CD4-positive, alpha-beta T cell treated with Interleukin-6 at 100 ng/mL for 8 hours (primary cell): ENCODE results near the gene FOXE1.

ENCODE experiments used
- DNase-seq: peaks from one replicate; pipeline ENCODE4 v3.0.0-alpha.2; 2020; ENCODE audit warnings: mixed read lengths, low spot score

The FOXE1 gene

GRCh38 chr9:97853056-97853843 lies at the start of gene FOXE1:
Gene FOXE1, plus strand, starts transcription at chr9:97853226. Its CDS starts 689 bp downstream, at chr9:97853915.
- no peak for DNase-seq

GRCh38 chr9:97804059-97804365 lies 49.0 kb upstream of the FOXE1 start:
- DNase-seq = no peak

DNA sequence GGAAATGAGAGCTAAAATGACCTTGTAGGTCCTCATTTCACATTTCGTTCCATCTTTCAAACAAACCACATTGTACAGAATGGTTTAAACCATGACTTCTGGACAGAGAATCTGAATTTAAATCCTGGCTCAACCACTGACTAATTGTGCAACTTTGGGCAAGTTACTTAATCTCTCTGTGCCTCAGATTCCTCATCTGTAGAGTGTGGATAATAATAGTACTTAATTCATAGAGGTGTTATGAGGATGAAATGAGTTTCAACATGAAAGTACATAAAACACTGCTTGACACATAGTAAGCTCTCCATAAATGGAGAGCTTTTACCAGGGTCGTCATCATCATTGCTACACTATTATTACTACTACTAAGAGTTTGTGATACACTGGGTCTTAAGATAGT lies 46.3 kb upstream of the FOXE1 start:
- no peak for DNase-seq

GRCh38 chr9:97807681-97808080 lies 45.3 kb upstream of the FOXE1 start:
- DNase-seq = no peak

DNA sequence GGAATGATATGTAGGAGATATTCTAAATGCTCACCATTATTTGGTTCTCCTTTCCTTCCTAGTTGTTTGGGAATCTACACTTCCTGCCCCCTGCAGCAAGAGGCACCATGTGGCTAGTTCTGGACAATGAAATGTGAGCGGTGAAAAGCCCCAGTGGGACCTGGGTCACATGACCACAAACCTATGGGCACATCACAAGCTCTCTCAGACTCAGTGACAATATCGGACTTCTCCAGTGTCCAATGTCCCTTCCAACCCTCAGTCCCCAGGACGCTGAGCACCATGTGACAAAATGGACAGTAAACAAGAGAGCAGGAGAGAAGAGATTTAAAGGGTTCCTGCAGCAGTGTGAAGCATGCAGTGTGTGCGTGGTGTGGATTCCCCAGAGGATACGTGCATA lies 44.6 kb upstream of the FOXE1 start:
- no peak for DNase-seq

- no peak for DNase-seq
Measured at GRCh38 chr9:97808972-97809371, 44.1 kb upstream of the FOXE1 start.

GRCh38 chr9:97809666-97810344 lies 43.2 kb upstream of the FOXE1 start:
- no peak for DNase-seq

GRCh38 chr9:97811533-97812246 lies 41.3 kb upstream of the FOXE1 start:
- DNase-seq = no peak

DNA sequence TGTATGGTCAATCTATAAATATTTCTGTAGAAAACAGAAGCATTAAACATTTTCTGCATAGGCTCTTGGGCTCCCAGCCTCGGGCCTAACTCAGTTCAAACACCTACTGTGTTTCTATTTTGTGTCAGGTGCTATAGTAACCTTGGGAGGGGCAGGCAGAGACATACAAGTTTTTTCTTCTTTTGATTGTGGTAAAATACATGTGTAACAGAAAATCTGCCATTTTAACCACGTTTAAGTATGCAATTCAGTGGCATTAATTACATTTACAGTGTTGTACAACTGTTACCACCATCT lies 40.8 kb upstream of the FOXE1 start:
- DNase-seq = no peak

DNA sequence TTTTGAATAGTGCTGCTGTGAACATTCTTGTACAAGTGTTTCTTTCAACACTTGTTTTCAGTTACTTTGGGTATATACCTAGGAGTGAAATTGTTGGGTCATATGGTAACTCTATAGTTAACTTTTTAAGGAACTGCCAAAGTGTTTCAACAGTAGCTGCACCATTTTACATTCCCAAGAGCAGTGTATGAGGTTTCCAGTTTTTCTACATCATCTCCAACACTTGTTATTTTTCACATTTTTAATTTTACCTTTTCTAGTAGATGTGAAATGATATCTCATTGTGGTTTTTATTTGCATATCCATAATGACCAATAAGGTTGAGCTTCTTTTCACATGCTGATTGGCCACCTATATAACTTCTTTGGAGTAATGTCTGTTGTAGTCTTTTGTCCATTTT lies 40.0 kb upstream of the FOXE1 start:
- no peak for DNase-seq

- no peak for DNase-seq
Measured at GRCh38 chr9:97819735-97820134, 33.3 kb upstream of the FOXE1 start.

- DNase-seq = no peak
Measured at GRCh38 chr9:97820373-97820772, 32.7 kb upstream of the FOXE1 start.

DNA sequence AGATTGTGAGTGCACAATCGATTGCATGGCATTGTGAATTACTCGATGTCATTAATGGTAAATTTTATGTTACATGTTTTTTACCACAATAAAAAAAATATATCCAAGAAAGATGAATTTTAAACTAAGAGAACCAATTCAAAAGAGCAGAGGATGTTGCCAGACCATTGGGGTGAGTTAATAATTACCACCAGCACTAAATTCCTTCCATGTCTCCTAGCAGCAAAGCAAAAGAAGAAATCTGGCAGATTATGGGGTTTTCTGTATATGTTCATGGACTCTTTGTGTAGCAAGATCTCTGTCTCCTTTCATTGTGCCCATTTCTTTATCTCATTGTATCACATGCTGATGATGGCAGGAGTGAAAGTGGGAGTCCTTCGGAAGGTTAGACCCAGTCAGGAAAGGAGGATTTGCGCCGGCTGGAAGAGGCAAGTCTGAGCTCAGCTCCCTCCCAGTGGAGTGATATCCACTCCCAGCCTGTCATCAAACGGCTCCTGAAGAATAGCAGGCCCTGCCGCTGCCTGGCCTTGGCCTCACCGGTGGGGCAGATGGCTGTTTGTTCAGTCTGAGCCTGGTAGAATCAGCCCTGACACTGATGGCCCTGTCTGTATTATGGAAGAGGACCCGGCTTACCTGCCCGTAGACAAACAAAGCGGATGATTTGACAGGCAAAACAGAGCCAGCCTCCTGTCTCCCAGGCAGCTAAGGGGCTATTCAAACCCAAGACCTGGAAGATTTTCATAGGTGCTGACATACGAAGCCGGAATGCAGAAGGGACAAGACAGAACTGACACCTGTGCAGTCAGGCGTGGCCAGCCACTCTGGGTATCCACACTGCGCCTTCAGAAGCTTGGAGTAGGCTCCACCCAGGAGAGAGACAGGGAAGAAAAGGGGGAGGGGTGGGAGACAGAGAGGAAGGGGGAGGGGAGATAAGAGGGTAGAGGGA lies 21.9 kb upstream of the FOXE1 start:
- DNase-seq = no peak

DNA sequence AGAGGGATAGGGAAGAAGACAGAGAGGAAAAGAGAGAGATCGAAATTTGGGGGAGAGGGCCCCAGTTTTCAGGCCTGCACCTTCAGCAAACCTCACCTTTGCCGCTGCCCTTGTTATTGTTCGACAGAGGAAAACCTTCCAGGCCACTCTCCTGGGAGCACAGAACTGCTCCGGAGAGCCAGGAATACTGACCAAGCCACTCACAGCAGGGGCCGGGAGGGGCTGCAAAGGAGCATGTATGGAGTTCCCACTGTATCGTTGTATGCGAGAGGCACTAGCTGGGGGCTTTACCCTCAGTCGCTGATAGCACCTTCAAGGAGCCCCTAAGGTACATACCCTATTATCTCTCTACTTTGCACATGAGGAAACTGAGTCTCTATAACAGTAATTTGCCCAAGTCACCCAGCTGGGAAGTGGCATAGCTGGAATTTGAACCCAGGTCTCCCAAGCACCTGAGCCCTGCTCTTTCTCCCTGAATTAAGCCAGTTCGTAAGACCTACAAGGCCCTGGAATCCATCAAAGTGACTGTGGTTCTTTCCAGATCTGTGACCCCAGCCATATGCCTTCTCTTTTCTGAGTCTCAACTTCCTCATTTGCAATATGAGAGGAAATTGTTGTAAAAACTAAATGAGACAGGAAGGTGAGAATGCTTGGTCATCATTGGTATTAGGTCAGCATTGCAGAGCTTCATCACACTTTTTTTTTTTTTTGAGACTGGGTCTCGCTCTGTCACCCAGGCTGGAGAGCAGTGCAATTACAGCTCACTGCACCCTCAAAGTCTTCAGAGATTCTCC lies 21.0 kb upstream of the FOXE1 start:
- no peak for DNase-seq

- DNase-seq = no peak
Measured at GRCh38 chr9:97840521-97840920, 12.5 kb upstream of the FOXE1 start.

DNA sequence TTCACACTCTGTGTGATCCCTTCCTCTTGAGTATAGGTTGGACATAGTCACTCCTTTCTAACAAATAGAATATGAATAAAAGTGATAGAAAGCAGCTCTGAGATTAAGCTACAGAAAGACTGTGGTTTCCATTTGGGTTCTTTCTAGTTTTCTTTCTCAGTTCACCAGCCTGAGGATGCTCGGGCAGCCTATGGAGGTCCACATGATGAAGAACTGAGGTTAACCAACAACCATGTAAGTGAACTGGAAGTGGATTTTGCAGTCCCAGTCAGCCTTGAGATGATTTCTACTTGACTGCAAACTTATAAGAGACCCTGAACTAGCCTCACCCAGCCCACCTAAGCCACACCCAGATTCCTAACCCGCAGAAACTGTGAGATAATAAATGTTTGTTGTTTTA lies 10.1 kb upstream of the FOXE1 start:
- no peak for DNase-seq

- no peak for DNase-seq
Measured at GRCh38 chr9:97845130-97845529, 7.9 kb upstream of the FOXE1 start.

DNA sequence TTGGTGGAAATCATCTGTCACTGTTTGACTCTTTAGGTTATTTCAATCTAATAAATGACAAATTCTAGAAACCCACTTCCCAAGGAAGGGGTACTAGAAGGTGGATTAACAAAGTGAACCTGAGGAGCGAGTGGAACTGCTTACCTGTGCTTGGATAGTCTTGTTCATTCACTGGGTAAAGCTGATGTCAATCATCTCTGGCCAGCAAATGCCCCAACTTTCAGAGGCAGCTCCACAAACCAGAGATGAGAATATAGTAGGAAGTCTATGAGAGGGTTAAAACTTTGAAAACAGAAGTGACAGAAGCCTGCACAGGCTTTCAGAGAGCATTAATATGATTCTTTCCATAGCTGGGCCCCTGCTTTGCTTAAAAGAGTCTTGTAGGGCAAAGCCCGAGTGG lies 7.3 kb upstream of the FOXE1 start:
- DNase-seq = no peak

DNA sequence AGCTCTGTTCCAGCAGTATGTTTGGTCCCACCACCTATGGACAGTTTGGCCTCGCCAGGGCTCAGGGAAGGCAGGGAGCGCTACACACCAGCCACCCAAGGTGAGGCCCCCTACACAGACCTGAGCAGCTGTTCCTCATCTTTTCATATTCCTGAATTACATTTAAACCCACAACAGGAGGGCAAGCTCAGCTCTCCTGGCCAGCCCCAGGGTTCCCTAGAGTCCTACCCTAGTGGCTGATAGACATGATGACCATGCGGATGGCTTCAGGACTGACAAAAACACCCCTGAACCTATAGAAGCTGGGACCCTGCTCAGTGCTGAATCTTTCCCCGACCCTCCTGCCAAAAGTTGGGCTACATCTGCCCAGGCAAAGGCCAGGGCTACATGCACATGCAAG lies 6.7 kb upstream of the FOXE1 start:
- DNase-seq = no peak

DNA sequence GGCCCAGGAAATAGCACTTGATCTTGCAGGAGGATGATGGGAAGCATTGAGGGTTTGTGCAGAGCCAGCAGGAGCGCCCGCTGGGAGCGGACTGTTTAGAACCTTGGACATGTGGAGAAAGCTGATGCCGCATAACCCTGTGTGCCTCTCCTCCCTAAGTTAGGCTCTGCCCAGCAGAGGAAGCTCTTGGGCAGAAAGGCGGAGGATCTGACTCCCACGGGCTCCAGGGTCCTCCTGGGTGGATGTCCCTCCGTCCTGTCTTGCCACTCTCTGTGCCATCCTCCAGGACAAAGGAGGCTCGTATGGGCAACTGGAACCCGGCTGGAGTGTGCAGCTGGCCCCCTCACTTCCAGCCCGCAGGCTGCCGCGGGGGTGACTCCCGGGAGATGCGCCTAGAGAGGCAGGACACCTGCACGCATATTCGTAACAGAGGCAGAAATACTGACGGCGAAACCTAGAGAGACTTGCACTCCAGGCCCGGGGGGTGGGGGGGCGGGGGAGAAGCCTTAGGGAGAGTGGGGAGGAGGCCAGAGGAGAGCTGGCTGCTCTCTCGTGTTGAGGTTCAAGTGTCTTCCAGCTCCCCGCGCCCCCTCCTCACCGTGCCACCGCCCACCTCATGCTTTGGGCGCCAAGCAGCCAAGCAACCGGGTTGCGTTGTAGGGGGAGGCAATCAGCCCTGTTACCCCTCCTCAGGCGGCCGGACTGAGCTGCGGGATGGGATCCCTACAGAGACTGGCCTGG lies 5.4 kb upstream of the FOXE1 start:
- no peak for DNase-seq

DNA sequence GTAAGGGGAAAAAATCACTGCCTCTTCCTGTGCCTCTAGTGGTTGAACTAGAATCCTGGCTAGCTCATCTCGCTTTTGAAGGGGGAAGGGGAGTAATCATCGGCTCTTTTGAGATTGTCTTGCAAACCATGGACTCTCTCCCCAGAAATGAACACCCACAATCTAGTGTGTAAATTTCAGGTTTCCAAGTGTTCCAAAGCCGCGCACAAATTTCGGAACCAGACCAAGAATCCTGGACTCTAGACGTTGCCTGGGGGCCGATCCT lies 4.9 kb upstream of the FOXE1 start:
- no peak for DNase-seq
